Common myeloid progenitor, CD34-positive (primary cell): ENCODE results near the gene PTPRT.

ENCODE experiments used
- CTCF ChIA-PET: fragments of 350-600 bp; sonication (Branson Sonifier 250); formaldehyde crosslinking; loops from one replicate; lab custom pipeline; 2021; ENCODE audit warnings: antibody characterized with exemption; lab: Charles Lee
- POLR2A ChIA-PET: fragments of 350-600 bp; sonication (Branson Sonifier 250); formaldehyde crosslinking; loops from one replicate; lab custom pipeline; 2021; ENCODE audit warnings: antibody characterized with exemption; lab: Charles Lee
- DNase-seq, 3 donors: peaks; one replicate each; pipeline versions ENCODE4 v3.0.0 to v3.0.0-alpha.2; 2013
- H3K27ac ChIP-seq, 2 experiments: 1 replicate in 1 of 2; 2 replicates in 1 of 2; pipeline ENCODE4 v1.7.0; 2013; ENCODE audit warnings: inconsistent platforms in 2 of 2, low read length in 2 of 2, mild to moderate bottlenecking in 2 of 2, low read depth in 1 of 2, moderate library complexity in 1 of 2; ENCODE audit not compliant: severe bottlenecking in 2 of 2, insufficient read depth in 1 of 2, poor library complexity in 1 of 2
- H3K27me3 ChIP-seq, 5 experiments: replicated peaks in 2 of 5; 1 replicate in 3 of 5; 2 replicates in 2 of 5; pipeline versions ENCODE4 v1.6.1 to v1.7.0; 2013; ENCODE audit warnings: low read length in 4 of 5, mild to moderate bottlenecking in 2 of 5, moderate library complexity in 2 of 5, inconsistent platforms in 1 of 5; ENCODE audit not compliant: insufficient read depth in 5 of 5, control insufficient read depth in 4 of 5
- H3K36me3 ChIP-seq, 4 experiments: 1 replicate in 2 of 4; 2 replicates in 2 of 4; pipeline versions ENCODE4 v1.6.1 to v1.7.0; 2013; ENCODE audit warnings: low read length in 3 of 4, control low read depth in 1 of 4, mild to moderate bottlenecking in 1 of 4; ENCODE audit not compliant: control insufficient read depth in 4 of 4, insufficient read depth in 4 of 4
- H3K4me1 ChIP-seq, 4 experiments: 1 replicate in 3 of 4; 2 replicates in 1 of 4; pipeline versions ENCODE4 v1.6.1 to v1.7.1; 2013; ENCODE audit warnings: low read length in 3 of 4, mild to moderate bottlenecking in 3 of 4, control low read depth in 1 of 4, inconsistent platforms in 1 of 4, moderate library complexity in 1 of 4; ENCODE audit not compliant: control insufficient read depth in 4 of 4, insufficient read depth in 4 of 4; ENCODE audit errors: control extremely low read depth in 1 of 4
- H3K4me3 ChIP-seq, 7 experiments: 1 replicate in 4 of 7; 2 replicates in 3 of 7; pipeline versions ENCODE4 v1.5.1 to v1.7.0; 2013; ENCODE audit warnings: mild to moderate bottlenecking in 7 of 7, low read length in 6 of 7, moderate library complexity in 6 of 7, inconsistent platforms in 2 of 7, low read depth in 2 of 7, control low read depth in 1 of 7; ENCODE audit not compliant: insufficient read depth in 4 of 7, control insufficient read depth in 1 of 7; ENCODE audit errors: extremely low read depth in 1 of 7
- H3K9me3 ChIP-seq, 5 experiments: 1 replicate in 4 of 5; 2 replicates in 1 of 5; pipeline versions ENCODE4 v1.6.1 to v1.7.1; 2013; ENCODE audit warnings: low read length in 4 of 5, mild to moderate bottlenecking in 2 of 5, inconsistent platforms in 1 of 5, low read depth in 1 of 5, moderate library complexity in 1 of 5; ENCODE audit not compliant: control insufficient read depth in 4 of 5, insufficient read depth in 2 of 5; ENCODE audit errors: control extremely low read depth in 1 of 5
- WGBS: methylation state at CpG from one replicate; pipeline ENCODE4 v1.1.5; 2013; ENCODE audit not compliant: insufficient coverage; 5-methylcytosine and 5-hydroxymethylcytosine counted together

Gene PTPRT

DNA sequence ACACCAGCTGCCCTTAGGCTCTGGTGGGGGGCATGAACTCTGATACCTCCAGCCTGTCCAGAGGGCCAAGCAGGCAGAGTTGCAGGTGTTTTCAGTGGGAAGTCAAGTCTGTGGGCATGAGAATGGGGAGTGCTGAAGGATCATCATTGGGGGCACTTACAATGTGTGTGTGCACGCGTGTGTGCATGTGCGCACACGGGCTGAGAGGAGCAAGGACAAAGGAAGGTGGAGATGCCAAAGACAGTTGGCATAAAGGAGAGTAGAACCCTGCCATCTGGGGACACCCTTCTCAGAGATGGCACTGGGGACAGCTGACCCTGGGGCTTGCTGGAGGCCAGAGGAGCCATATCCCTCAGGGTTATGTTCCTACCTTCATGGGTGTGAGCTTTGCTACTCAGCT lies 1163.1 kb downstream of the PTPRT start:
- DNase-seq = no peak
- POLR2A ChIA-PET = no interaction called here
- WGBS = 92% methylated on average over 4 of the region's 4 CpGs
- Histone ChIP-seq H3K27ac (no peak overlapping the region), H3K4me1 (no peaks in the 10 kb centered on the region), H3K4me3 (no peak overlapping the region), H3K36me3 (no peaks in the 10 kb centered on the region), H3K27me3 (peaks cover 0 to 2% (median 0%) of the 10 kb centered on the region in 5 experiments), H3K9me3 (no peaks in the 10 kb centered on the region)
- CTCF ChIA-PET = no interaction called here

DNA sequence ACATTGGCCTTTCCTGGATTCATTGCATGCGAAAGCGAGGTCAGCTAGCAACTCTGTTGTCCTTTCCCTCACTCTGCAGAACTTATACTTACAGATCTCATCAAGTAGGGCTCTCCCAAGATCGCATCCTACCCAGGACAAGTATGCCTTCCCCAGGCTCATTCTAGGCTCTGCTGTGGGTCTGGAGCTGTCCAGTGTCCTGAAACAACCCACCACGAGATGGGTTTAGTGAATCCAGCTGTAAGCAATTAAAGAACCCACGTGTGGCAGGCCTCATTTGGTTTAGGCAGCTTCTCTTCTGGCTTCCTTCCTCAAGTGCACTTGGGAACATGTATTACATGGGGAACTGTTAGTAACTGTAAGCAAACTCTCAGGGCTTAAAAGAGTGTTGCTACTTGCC lies 1165.1 kb downstream of the PTPRT start:
- WGBS = 35% methylated on average over 4 of the region's 5 CpGs
- CTCF ChIA-PET = no interaction called here
- POLR2A ChIA-PET = no interaction called here
- no peaks in the 10 kb centered on the region for H3K4me1 ChIP-seq
- H3K27ac ChIP-seq = no peak overlapping the region
- no peaks in the 10 kb centered on the region for H3K9me3 ChIP-seq
- DNase-seq = no peak
- H3K4me3 ChIP-seq = no peak overlapping the region
- no peaks in the 10 kb centered on the region for H3K36me3 ChIP-seq
- H3K27me3 ChIP-seq = peaks cover 0 to 2% (median 0%) of the 10 kb centered on the region in 5 experiments
